GM10266 (cell line): ENCODE measurements around the gene CRMP1.

ENCODE experiments used
- DNase-seq: peaks from one replicate; pipeline ENCODE4 v3.0.0; 2012; ENCODE audit errors: extremely low spot score
- TF ChIP-seq, protein P1 (sequence below): IDR thresholded peaks from 2 replicates; pipeline ENCODE4 v1.5.1; 2012; ENCODE audit warnings: mild to moderate bottlenecking, low read depth; ENCODE audit not compliant: control insufficient read depth, insufficient read depth; ENCODE audit errors: missing control alignments

The CRMP1 gene

DNA sequence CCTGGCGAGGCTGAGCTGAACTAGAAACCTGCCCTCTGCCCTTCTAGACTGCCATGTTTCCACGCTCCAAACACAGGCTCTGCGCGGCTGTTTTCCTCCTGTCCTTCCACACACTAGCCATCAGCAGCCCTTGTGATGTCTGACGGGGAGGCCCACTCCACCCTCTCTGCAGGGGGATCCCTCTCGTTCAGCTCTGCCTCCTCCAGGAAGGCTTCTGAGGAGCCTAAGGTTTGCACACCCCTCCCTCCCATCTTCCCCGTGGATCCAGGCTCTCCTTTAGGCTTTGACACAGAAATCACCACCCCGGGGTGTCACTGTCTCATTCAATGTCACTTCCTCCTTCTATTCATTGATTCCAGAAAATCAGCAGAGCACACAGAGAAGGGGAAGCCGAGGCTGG is 38.6 kb upstream of the CRMP1 start:
- TF ChIP-seq, protein P1, sequence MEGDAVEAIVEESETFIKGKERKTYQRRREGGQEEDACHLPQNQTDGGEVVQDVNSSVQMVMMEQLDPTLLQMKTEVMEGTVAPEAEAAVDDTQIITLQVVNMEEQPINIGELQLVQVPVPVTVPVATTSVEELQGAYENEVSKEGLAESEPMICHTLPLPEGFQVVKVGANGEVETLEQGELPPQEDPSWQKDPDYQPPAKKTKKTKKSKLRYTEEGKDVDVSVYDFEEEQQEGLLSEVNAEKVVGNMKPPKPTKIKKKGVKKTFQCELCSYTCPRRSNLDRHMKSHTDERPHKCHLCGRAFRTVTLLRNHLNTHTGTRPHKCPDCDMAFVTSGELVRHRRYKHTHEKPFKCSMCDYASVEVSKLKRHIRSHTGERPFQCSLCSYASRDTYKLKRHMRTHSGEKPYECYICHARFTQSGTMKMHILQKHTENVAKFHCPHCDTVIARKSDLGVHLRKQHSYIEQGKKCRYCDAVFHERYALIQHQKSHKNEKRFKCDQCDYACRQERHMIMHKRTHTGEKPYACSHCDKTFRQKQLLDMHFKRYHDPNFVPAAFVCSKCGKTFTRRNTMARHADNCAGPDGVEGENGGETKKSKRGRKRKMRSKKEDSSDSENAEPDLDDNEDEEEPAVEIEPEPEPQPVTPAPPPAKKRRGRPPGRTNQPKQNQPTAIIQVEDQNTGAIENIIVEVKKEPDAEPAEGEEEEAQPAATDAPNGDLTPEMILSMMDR = no peak
- no peak for DNase-seq

DNA sequence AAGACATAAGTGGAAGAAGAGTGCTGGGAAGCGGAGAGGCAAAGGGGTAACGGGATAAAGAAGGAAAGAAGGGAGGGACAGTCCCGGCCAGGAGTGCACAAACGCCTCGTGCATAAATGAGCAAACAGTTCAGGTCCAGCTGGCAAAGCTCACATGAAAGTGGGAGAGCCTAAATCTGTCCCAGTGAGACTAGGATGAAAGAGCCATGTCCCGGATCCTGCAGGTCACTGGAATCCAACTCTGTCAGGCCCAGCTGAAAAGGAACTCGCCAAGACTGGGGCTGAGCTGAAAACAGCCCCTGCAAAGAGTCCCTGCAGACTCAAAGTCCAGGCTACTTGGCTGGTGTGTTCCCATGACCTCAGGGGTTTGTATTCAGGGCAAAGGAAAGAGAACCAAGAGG is 38.0 kb upstream of the CRMP1 start:
- no peak for DNase-seq
- TF ChIP-seq, protein P1 = no peak

DNA sequence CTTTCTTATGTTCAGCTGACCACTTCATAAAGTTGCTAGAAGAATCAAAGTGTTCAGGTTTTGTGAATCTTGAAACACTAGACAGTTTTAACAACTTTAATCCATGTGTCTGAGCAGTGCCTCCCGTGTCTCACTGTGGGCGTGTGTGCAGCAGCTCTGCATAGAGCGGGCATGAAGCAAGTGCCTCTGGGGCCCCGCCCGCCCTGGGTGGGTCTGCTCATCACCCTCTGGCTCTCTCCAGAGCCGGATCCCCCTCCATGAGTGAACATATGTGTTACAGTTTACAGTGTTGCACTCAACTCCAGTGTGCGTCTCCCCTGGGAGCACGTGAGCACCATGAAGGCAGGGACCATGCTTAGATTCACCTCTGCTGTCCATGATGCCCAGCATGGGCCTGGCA is 37.6 kb upstream of the CRMP1 start:
- no peak for DNase-seq
- TF ChIP-seq, protein P1 = no peak

DNA sequence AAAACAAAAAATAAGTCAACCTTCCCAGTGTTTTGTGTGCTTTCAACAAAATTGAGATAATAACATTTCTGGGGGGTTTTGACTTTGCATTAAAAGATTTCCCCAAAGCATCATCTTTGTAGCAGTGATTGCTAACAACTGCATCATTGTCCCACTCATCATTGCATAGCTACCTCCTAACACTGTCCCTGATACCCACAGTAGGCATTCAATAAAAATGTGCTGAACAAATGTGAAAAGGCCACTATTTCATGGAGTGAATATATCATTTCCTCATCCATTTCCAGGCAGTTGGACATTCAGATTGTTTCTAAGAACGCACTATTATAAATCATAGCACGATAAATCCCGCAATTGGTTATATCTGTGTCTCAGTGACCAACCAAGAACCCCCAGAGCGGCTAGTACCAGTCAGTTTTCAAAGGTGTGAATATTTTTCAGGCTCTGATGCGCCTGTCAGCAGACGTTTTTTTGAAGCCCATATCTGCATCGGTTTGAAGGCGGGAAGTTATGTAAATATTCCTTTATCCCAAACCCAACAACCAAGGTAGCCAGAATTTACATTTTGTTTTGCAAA is 36.0 kb upstream of the CRMP1 start:
- TF ChIP-seq, protein P1 = no peak
- DNase-seq = no peak

DNA sequence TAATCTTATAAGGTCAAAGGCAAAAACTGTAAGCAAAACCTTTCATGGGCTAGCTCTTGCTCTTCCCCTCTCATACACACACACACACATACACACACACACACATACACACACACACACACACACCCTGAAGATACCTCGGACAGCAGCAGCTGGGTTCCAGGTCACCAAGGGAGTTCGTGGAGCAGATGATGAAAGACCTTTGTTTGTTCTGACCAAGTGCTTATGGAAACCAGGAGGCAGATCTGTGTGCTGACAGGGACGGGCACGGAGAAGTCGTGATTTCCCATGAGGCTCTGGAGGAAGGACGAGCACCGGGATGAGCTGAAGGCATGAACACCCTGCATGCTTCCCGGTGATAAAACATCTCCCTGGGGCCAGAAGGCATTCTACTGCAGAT is 35.4 kb upstream of the CRMP1 start:
- no peak for DNase-seq
- TF ChIP-seq, protein P1 = no peak

DNA sequence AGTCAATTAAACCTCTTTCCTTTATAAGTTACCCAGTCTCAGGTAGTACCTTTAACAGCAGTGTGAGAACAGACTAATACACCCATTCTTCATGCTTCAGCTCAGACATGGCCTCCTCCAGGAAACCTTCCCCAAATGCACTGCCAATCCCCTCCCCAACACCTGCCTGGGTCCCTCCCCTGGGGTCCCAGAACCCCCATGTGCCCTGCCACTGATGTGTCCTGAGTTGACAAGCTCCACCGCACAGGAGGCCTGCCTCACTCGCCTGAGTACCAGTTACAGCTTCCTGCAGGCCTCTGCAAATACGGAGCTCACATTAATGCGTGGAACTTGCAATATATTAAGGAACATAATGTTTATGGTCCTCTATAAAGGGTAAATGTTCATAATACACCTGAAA is 34.9 kb upstream of the CRMP1 start:
- TF ChIP-seq, protein P1 = no peak
- no peak for DNase-seq

DNA sequence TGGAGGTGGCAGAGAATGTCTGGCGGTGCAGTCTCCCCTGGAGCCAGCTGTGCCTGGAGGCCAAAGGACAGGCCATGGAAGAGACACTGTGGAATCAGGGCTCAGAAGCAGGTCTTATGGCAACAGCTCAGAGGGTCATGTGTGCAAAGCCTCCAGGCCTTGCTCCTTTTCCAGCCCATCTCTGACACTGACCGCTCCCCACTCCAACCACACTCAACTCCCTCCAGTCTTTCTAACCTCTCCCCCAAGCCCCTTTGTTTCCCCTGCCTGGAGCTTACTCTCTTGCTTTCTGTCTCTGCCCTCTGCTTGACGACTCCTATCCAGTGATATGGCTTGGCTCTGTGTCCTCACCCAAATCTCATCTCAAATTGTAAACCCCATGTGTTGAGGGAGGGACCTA is 34.2 kb upstream of the CRMP1 start:
- TF ChIP-seq, protein P1 = no peak
- no peak for DNase-seq
